SK-N-SH treated with all-trans-retinoic acid at 6 μM for 48 hours (cell line): ENCODE data around the gene GPATCH3.
"Not testable (repeated sequence)": the region's sequence is repeated elsewhere in the genome, so short reads cannot be mapped to it uniquely, and the experiment has no call there.

Experiments
- ATAC-seq: fragments of 200-7000 bp; cut with Tn5 transposase; 3 replicates; pipeline ENCODE4 v1.9.1; 2020; ENCODE audit warnings: mild to moderate bottlenecking, moderate library complexity
- BACH2 ChIP-seq: fragments of 250-450 bp; sonication (Bioruptor Pico); IDR thresholded peaks from 2 replicates; pipeline ENCODE4 v1.9.0; 2021; ENCODE audit warnings: mild to moderate bottlenecking, borderline replicate concordance
- CSDC2 ChIP-seq: fragments of 250-450 bp; sonication (Bioruptor Pico); IDR thresholded peaks from 2 replicates; pipeline ENCODE4 v1.5.0; 2020; ENCODE audit warnings: mild to moderate bottlenecking, moderate library complexity
- CSRNP3 ChIP-seq: fragments of 250-450 bp; sonication (Bioruptor Pico); IDR thresholded peaks from 2 replicates; pipeline ENCODE4 v1.5.1; 2021; ENCODE audit warnings: mild to moderate bottlenecking, moderate library complexity
- GLIS3 ChIP-seq: fragments of 250-450 bp; sonication (Bioruptor Pico); IDR thresholded peaks from 2 replicates; pipeline ENCODE4 v1.5.0; 2020; ENCODE audit warnings: mild to moderate bottlenecking, moderate library complexity
- OSR1 ChIP-seq: fragments of 250-450 bp; sonication (Bioruptor Pico); IDR thresholded peaks from 2 replicates; pipeline ENCODE4 v1.8.0; 2022; ENCODE audit warnings: moderate library complexity, mild to moderate bottlenecking, inconsistent platforms
- PATZ1 ChIP-seq: fragments of 250-450 bp; sonication (Bioruptor Pico); IDR thresholded peaks from 2 replicates; pipeline ENCODE4 v1.8.0; 2020; ENCODE audit warnings: mild to moderate bottlenecking, moderate library complexity, borderline replicate concordance
- POU6F1 ChIP-seq: fragments of 250-450 bp; sonication (Bioruptor Pico); IDR thresholded peaks from 2 replicates; pipeline ENCODE4 v1.8.0; 2021; ENCODE audit warnings: low read depth, mild to moderate bottlenecking, moderate library complexity, borderline replicate concordance
- PPARA ChIP-seq: fragments of 250-450 bp; sonication (Bioruptor Pico); IDR thresholded peaks from 2 replicates; pipeline ENCODE4 v1.5.0; 2020; ENCODE audit warnings: mild to moderate bottlenecking, borderline replicate concordance
- RARB ChIP-seq: fragments of 250-450 bp; sonication (Bioruptor Pico); IDR thresholded peaks from 2 replicates; pipeline ENCODE4 v1.8.0; 2021; ENCODE audit warnings: mild to moderate bottlenecking, moderate library complexity
- SNAI2 ChIP-seq: fragments of 250-450 bp; sonication (Bioruptor Pico); IDR thresholded peaks from 2 replicates; pipeline ENCODE4 v1.5.0; 2020; ENCODE audit warnings: mild to moderate bottlenecking, moderate library complexity
- TCF4 ChIP-seq: fragments of 250-450 bp; sonication (Bioruptor Pico); IDR thresholded peaks from 2 replicates; pipeline ENCODE4 v1.8.0; 2021; ENCODE audit warnings: mild to moderate bottlenecking, moderate library complexity, borderline replicate concordance
- TOX ChIP-seq: fragments of 250-450 bp; sonication (Bioruptor Pico); IDR thresholded peaks from 2 replicates; pipeline ENCODE4 v1.8.0; 2021; ENCODE audit warnings: mild to moderate bottlenecking, moderate library complexity, borderline replicate concordance
- TSHZ2 ChIP-seq: fragments of 250-450 bp; sonication (Bioruptor Pico); IDR thresholded peaks from 2 replicates; pipeline ENCODE4 v1.5.0; 2020; ENCODE audit warnings: mild to moderate bottlenecking, moderate library complexity
- ZC3H10 ChIP-seq: fragments of 250-450 bp; sonication (Bioruptor Pico); IDR thresholded peaks from 2 replicates; pipeline ENCODE4 v1.5.1; 2021; ENCODE audit warnings: mild to moderate bottlenecking, moderate library complexity
- ZFP30 ChIP-seq: fragments of 450-650 bp; formaldehyde crosslinking; IDR thresholded peaks from 2 replicates; pipeline ENCODE4 v1.5.0; 2022; ENCODE audit warnings: mild to moderate bottlenecking, moderate library complexity
- ZNF565 ChIP-seq: fragments of 450-650 bp; formaldehyde crosslinking; conservative IDR thresholded peaks from 2 replicates; pipeline ENCODE4 v1.5.0; 2020; ENCODE audit warnings: low read depth, mild to moderate bottlenecking, moderate library complexity
- ZNF70 ChIP-seq: fragments of 450-650 bp; formaldehyde crosslinking; IDR thresholded peaks from 2 replicates; pipeline ENCODE4 v1.5.0; 2020; ENCODE audit warnings: mild to moderate bottlenecking, moderate library complexity
- ZNF8 ChIP-seq: fragments of 450-650 bp; formaldehyde crosslinking; IDR thresholded peaks from 2 replicates; pipeline ENCODE4 v1.5.0; 2020; ENCODE audit warnings: mild to moderate bottlenecking, moderate library complexity

GPATCH3 gene

GRCh38 chr1:26879793-26880192 lies 20.5 kb downstream of the GPATCH3 start:
- ATAC-seq: no peak

GRCh38 chr1:26877326-26877725 lies 22.9 kb downstream of the GPATCH3 start:
- ATAC-seq: no peak
- no peak for TF ChIP-seq TSHZ2 (CRISPR knock-in tag)
- TF ChIP-seq ZNF70 (CRISPR knock-in tag): no peak
- TF ChIP-seq RARB (CRISPR knock-in tag): no peak
- no peak for TF ChIP-seq ZC3H10 (CRISPR knock-in tag)
- TF ChIP-seq TCF4 (CRISPR knock-in tag): no peak
- TF ChIP-seq CSRNP3 (CRISPR knock-in tag): no peak
- TF ChIP-seq, all 23 proteins: peak for 0

More at GRCh38 chr1:26879793-26880192, 20.5 kb downstream of the GPATCH3 start:
- TF ChIP-seq TOX (CRISPR knock-in tag) (no peak), TCF4 (CRISPR knock-in tag) (no peak), POU6F1 (CRISPR knock-in tag) (no peak)

GRCh38 chr1:26874896-26875295 lies 25.4 kb downstream of the GPATCH3 start:
- no peak for ATAC-seq
- TF ChIP-seq ZNF70 (CRISPR knock-in tag) (no peak), ZNF565 (CRISPR knock-in tag) (no peak), PATZ1 (no peak), SNAI2 (CRISPR knock-in tag) (no peak), CSDC2 (CRISPR knock-in tag) (no peak), CSRNP3 (CRISPR knock-in tag) (no peak), BACH2 (no peak), PPARA (CRISPR knock-in tag) (no peak), GLIS3 (CRISPR knock-in tag) (no peak), ZFP30 (CRISPR knock-in tag) (no peak), POU6F1 (CRISPR knock-in tag) (no peak), OSR1 (CRISPR knock-in tag) (no peak), RARB (CRISPR knock-in tag) (no peak), ZNF8 (CRISPR knock-in tag) (no peak)

GRCh38 chr1:26873097-26873496 lies 27.2 kb downstream of the GPATCH3 start:
- not testable (repeated sequence) for ATAC-seq
